Bone marrow (tissue), 2 donors: ENCODE measurements around the gene TASOR2.

Source experiments
- DNase-seq, 2 donors: peaks; one replicate each; lab custom pipeline; 2025; lab: John Stamatoyannopoulos, UW

The TASOR2 gene, protein sequence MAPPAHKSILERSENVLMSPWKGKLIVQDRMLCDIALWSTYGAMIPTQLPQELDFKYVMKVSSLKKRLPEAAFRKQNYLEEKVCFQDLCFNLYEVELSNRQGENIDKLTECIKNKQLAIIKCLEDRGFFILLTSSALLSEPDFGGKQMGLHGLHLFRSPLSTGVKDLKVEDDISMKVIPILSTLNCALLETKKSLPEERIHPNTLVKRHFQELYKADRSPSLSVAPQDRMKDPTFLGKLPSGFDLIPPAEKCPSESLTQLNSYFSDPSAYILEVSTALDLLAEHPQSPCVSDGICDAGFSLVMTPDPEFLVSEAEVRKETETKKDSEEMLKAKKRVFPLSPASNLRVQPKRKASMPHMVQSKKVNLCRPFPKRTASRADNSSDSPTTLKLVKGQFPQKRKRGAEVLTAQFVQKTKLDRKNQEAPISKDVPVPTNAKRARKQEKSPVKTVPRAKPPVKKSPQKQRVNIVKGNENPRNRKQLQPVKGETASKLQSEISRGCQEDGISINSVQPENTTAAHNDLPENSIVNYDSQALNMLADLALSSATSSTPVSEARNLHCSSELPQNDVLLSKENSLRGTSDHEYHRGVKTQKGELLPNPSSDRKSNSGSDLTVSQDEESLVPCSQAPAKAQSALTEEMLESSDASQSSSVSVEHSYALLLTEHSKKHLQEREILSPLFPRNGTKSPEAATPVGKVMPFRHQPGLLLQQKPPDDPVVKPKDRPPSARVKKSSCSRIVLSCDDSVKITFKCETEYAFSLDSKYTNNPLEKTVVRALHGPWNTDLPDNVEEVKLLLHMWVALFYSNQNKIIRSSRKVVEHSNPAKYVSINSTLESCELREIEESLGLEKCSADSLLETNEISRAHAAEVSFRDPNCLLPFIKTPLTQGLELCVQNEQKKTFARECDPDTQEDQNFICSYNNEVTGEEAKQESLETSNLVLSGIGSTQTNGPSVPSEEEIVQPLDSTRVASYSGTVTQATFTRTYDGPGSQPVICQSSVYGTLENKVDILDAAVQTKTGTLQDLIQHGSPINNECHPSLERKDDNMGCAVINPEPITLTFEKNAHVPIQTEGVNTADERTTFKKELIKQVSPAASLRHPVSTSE (N-terminal part only)

DNA sequence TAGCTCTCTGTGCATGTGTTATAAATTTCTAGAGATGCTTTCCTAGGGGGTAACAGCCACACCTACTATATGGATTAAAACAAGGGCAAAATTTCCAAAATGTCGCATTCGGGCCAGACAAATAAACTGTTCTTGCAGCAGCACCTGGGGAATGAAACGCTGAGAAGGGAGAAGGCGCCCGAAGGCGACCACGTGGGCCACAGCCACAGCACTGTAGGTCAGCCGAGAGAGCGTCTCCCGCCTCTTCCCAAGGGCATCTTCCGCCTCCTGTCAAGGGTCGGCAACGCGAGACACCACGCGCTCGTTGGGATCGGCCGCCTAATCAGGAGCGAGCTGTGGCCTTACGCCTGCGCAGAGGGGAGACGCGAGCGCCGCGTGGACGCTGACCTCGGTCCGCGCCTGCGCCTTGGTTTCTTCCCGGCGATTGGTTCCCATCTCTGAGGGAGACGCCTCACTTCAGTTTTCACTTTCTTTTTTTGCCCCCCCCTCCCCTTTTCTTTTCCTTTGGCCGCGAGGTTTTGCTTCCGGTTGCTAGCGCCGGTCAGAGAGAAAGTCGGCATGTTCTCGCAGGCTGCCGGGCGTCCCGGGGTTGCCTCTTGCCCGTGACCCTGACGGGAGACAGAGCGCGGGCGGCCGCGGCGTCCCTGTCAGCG, at the start of gene TASOR2:
TSS of gene TASOR2 (plus strand) at position 521 of the 653 bp plus-strand sequence. CDS start 35,805 bp downstream, outside the sequence.
- DNase-seq: peak; percentile 83 to 94

- DNase-seq: no peak
These were observed 49.7 kb upstream of the TASOR2 start for GRCh38 chr10:5634918-5635317.

DNA sequence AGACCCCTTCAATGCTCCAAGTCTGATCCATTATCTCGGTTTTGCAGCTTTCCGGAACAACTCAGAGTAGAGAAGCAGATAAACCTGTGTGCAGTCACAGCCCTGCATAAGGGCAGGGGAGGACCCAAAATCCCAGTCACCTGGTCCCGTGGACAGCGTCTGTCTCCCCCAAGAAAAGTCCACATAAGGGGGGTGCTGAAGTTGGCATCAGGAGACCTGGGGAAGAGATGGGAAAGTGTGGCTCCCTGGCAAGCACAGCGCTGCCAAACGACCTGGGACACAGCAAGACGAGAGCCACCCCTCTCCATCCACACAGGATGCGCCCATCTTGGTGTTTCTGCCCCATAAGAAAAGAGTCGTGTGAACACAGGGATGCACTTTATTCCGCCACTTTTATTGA, 46.1 kb upstream of the TASOR2 start:
- DNase-seq: no peak

- DNase-seq: no peak
These were observed 45.6 kb upstream of the TASOR2 start for GRCh38 chr10:5639066-5639465.

GRCh38 chr10:5640036-5640435, 44.6 kb upstream of the TASOR2 start:
- no peak for DNase-seq

- DNase-seq: no peak
These were observed 44.1 kb upstream of the TASOR2 start for GRCh38 chr10:5640501-5640900.

GRCh38 chr10:5641501-5641900, 43.1 kb upstream of the TASOR2 start:
- no peak for DNase-seq

- no peak for DNase-seq
These were observed 41.1 kb upstream of the TASOR2 start for GRCh38 chr10:5643346-5644067.

DNA sequence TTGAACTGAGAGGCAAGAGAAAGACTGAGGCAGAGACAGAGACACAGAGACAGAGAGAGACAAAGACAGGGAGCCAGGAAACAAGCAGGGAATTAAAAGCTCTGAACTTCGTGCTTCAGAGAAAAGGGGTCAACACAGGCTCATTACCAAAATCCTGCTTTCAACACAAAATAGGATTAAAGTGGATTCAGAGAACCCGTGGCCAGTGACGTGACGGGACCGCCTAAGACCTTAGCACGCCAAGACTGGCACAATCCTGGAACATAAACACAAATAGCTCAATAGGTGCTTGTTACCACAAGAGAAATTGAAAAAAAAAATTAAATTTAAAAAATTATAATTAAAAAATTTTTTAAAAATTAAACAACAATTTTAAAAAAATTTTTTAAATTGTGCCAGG, 39.7 kb upstream of the TASOR2 start:
- DNase-seq: no peak

DNA sequence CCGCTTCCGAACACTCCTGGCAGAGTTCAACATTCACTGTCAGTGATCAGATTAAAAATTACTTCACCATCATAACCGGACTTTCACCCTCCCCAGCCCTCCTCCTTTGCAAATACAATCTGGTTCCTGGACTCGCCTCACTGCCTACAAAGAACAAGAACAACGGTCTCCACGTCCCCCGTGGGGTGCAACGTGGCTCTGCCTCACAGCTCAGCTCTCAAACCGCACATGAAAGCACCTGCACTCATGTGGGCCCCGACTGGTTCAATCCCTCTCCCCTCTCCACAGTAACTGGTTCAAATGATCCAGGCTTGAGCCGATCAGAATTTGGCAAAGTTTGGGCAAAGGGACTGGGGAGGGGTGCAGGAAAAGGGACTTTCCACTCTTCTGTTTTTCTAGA, 39.3 kb upstream of the TASOR2 start:
- DNase-seq: no peak

GRCh38 chr10:5645944-5646617, 38.6 kb upstream of the TASOR2 start:
- no peak for DNase-seq

GRCh38 chr10:5647507-5648240, 37.0 kb upstream of the TASOR2 start:
- no peak for DNase-seq

- DNase-seq: no peak
These were observed 35.9 kb upstream of the TASOR2 start for GRCh38 chr10:5648494-5649457.

DNA sequence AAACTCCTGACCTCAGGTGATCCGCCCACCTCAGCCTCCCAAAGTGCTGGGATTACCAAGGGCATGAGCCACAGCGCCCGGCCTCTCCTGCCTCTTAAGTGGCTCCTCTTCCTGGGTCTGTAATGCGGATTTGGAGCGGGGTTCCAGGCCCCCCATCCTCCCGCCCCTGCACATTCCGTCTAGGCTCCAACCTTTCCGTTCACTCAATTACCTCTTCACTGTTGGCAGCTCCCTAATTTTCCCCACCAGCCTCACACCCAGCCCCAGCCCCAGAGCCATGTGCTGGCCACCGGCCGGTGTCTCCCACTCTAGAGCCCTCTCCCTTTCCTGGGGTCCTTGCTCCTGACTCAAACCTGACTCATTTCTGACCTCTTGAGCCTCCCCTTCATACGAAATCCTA, 34.9 kb upstream of the TASOR2 start:
- DNase-seq: no peak

DNA sequence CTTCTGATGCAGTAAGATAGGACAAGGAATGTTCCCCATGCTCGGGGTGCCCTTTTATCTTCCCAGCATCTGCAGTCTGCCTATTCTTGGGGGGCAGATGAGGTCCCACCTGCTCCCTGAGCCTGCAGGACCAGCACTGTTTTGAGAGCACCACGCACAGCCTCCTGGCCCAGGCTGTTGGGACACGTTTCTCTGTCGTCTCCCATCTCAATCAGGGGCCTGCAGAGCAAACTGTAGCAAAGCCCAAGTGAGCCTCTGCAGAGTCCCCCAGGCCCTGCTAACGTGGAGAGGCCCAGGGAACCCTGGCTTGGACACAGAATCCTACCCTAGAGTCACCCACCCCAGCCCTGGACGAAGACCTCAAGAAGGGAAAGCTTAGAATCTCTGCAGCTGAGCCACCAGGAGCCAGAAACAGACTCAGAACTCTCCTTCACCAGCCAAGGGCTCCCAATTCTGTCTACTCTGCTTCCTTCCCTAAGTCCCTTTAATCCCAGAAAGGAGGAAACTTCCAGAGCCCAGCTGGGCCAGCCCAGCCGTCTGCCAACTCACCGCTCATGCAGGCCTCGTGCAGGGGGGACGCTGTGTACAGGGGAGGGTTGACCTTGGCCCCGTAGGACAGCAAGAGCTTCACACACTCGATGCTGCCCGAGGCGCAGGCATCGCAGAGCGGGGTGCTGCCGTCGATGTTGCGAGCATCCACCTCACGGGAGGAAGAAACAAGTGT, 33.8 kb upstream of the TASOR2 start:
- DNase-seq: no peak

DNA sequence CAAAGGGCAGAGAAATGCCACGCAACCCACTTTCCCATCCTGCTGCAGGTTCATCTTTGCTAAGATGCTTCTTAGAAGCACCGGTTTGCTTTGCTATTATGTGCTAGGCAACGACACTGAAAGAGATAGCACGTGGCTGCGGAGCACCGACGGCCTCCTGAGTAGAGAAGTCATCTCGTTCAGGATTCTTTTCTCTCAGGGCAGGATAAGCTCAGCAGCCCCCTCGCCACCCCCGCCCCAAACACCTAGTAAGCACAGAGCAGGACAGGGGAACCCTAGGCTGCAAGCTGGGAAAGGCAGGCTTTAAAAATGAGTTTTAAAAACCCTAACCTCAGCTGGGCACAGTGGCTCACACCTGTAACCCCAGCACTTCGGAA, 33.3 kb upstream of the TASOR2 start:
- no peak for DNase-seq

DNA sequence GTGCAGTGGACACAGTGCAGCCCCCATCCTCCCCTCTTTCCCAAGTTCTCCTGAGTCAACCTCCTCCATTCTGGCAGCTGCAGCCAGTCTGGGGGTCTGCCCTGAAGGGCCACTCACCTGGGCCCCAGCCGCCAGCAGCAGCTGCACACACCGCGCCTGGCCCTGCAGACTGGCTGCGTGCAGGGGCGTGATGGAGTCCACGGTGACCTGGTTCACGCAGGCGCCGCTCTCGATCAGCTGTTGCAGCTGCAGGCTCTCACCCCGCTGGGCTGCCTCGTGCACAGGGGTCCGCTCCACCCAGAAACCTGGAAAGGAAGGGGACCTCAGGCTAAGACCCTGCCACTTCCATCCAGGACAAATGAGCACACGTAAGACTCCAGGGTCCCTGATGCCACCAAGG, 31.9 kb upstream of the TASOR2 start:
- DNase-seq: no peak

- DNase-seq: no peak
These were observed 30.4 kb upstream of the TASOR2 start for GRCh38 chr10:5654218-5654755.
